ENCODE measurements around the gene ANKRD33B.
"Not testable (repeated sequence)": the region's sequence is repeated elsewhere in the genome, so short reads cannot be mapped to it uniquely, and the experiment has no call there.

Gene ANKRD33B

GRCh38 chr5:10537624-10538023 is 26.2 kb upstream of the ANKRD33B start:
- no peak for DNase-seq

- no peak for DNase-seq
Measured at GRCh38 chr5:10538103-10538788, 25.6 kb upstream of the ANKRD33B start.

- no peak for DNase-seq
Measured at GRCh38 chr5:10538789-10539686, 24.8 kb upstream of the ANKRD33B start.

GRCh38 chr5:10539687-10539998 is 24.2 kb upstream of the ANKRD33B start:
- no peak for DNase-seq

- DNase-seq = no peak
Measured at GRCh38 chr5:10540036-10540544, 23.8 kb upstream of the ANKRD33B start.

GRCh38 chr5:10540951-10541646 is 22.8 kb upstream of the ANKRD33B start:
- DNase-seq = no peak

GRCh38 chr5:10542055-10542550 is 21.8 kb upstream of the ANKRD33B start:
- DNase-seq = no peak

- DNase-seq = no peak
Measured at GRCh38 chr5:10543585-10544040, 20.3 kb upstream of the ANKRD33B start.

GRCh38 chr5:10545084-10545483 is 18.8 kb upstream of the ANKRD33B start:
- no peak for DNase-seq

GRCh38 chr5:10546186-10546585 is 17.7 kb upstream of the ANKRD33B start:
- DNase-seq = no peak

GRCh38 chr5:10548418-10549122 is 15.3 kb upstream of the ANKRD33B start:
- no peak for DNase-seq

- DNase-seq = not testable (repeated sequence)
Measured at GRCh38 chr5:10549123-10549514, 14.8 kb upstream of the ANKRD33B start.

GRCh38 chr5:10550222-10550995 is 13.5 kb upstream of the ANKRD33B start:
- no peak for DNase-seq

- no peak for DNase-seq
Measured at GRCh38 chr5:10551782-10552138, 12.1 kb upstream of the ANKRD33B start.

- no peak for DNase-seq
Measured at GRCh38 chr5:10552183-10553143, 11.4 kb upstream of the ANKRD33B start.

- DNase-seq = no peak
Measured at GRCh38 chr5:10553476-10553875, 10.4 kb upstream of the ANKRD33B start.

- DNase-seq = peak; percentile 52
Measured at GRCh38 chr5:10555277-10555684, 8.6 kb upstream of the ANKRD33B start.

GRCh38 chr5:10556289-10556807 is 7.5 kb upstream of the ANKRD33B start:
- DNase-seq = no peak

GRCh38 chr5:10556893-10557746 is 6.8 kb upstream of the ANKRD33B start:
- DNase-seq = no peak

Data from NCI-H748 treated with DMSO at 0.1 percent for 48 hours (cell line).